C4-2B (cell line): ENCODE results near the gene HYAL1.

Experiments used
- CTCF ChIP-seq: fragments of 450-650 bp; conservative IDR thresholded peaks from 2 replicates; pipeline ENCODE4 v1.5.1; 2017; ENCODE audit warnings: mild to moderate bottlenecking
- ZFX ChIP-seq: fragments of 450-650 bp; IDR thresholded peaks from 2 replicates; pipeline ENCODE4 v1.6.1; 2017

- TF ChIP-seq CTCF (no peak), ZFX (no peak)
Measured at GRCh38 chr3:50279255-50280016, 23.9 kb downstream of the HYAL1 start.
